AG09309 (cell line): ENCODE results near the gene IGSF9B.
"Not testable (repeated sequence)": the region's sequence is repeated elsewhere in the genome, so short reads cannot be mapped to it uniquely, and the experiment has no call there.

Experiments used
- DNase-seq: peaks from one replicate; pipeline ENCODE4 v3.0.0-alpha.2; 2010; ENCODE audit warnings: low read depth
- H3K4me3 ChIP-seq: 2 replicates; pipeline ENCODE4 v1.5.1; 2011; ENCODE audit warnings: mild to moderate bottlenecking, low read depth, low read length, moderate library complexity; ENCODE audit not compliant: control insufficient read depth
- TF ChIP-seq, protein P1 (sequence below): IDR thresholded peaks from 2 replicates; pipeline ENCODE4 v1.5.1; 2011; ENCODE audit warnings: mild to moderate bottlenecking, low read depth, low read length, inconsistent platforms; ENCODE audit not compliant: insufficient read depth, control insufficient read depth; ENCODE audit errors: missing control alignments

IGSF9B gene, protein sequence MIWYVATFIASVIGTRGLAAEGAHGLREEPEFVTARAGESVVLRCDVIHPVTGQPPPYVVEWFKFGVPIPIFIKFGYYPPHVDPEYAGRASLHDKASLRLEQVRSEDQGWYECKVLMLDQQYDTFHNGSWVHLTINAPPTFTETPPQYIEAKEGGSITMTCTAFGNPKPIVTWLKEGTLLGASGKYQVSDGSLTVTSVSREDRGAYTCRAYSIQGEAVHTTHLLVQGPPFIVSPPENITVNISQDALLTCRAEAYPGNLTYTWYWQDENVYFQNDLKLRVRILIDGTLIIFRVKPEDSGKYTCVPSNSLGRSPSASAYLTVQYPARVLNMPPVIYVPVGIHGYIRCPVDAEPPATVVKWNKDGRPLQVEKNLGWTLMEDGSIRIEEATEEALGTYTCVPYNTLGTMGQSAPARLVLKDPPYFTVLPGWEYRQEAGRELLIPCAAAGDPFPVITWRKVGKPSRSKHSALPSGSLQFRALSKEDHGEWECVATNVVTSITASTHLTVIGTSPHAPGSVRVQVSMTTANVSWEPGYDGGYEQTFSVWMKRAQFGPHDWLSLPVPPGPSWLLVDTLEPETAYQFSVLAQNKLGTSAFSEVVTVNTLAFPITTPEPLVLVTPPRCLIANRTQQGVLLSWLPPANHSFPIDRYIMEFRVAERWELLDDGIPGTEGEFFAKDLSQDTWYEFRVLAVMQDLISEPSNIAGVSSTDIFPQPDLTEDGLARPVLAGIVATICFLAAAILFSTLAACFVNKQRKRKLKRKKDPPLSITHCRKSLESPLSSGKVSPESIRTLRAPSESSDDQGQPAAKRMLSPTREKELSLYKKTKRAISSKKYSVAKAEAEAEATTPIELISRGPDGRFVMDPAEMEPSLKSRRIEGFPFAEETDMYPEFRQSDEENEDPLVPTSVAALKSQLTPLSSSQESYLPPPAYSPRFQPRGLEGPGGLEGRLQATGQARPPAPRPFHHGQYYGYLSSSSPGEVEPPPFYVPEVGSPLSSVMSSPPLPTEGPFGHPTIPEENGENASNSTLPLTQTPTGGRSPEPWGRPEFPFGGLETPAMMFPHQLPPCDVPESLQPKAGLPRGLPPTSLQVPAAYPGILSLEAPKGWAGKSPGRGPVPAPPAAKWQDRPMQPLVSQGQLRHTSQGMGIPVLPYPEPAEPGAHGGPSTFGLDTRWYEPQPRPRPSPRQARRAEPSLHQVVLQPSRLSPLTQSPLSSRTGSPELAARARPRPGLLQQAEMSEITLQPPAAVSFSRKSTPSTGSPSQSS (N-terminal part only)

DNA sequence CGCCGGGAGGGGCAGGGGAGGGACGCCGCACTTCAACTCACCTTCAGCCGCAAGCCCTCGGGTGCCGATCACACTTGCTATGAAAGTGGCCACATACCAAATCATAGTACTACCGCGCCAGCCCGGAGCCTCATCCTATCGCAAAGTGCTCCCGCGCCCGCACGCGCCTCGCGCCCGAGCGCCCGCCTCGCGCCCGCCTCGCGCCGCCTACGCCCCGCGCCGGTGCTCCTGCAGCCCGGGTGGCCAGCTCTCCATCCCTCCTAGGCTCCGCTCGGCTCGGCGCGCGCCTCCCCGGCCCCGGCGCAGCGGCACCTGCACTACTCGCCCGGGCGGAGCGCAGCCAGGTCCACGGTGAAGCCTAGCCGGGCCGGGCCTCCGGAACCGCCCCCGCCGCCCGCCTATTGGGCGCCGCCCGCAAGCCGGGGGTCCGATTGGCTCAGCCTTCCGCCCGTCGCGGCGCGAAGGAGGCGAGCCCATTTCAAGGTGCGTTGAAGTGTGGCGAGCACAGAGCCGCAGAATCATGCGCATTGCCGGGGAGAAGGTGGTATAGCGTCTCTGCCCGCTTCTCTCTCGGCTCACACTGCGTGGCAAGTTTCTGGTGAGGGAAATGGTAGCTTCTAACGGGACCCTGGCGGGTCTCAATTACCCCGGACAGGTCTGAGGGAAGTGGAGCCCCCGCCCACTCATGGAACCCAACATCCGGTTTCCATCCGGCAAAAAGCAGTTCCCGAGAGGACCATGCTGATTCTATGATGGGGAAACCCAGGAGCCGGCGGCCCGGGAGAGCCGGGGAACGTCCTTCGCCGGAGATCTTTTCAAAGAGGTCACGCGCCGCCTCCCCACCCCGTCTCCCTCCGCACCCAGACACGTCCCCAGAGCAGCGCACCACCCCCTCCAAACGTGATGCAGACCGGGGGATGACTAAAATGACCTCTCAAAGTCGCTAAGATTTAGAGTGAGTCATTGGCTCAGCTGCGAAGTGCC lies at the start of gene IGSF9B:
IGSF9B (minus strand) TSS at position 319 of the 984 bp plus-strand sequence; CDS start at position 105, 214 bp downstream.
- TF ChIP-seq, protein P1, sequence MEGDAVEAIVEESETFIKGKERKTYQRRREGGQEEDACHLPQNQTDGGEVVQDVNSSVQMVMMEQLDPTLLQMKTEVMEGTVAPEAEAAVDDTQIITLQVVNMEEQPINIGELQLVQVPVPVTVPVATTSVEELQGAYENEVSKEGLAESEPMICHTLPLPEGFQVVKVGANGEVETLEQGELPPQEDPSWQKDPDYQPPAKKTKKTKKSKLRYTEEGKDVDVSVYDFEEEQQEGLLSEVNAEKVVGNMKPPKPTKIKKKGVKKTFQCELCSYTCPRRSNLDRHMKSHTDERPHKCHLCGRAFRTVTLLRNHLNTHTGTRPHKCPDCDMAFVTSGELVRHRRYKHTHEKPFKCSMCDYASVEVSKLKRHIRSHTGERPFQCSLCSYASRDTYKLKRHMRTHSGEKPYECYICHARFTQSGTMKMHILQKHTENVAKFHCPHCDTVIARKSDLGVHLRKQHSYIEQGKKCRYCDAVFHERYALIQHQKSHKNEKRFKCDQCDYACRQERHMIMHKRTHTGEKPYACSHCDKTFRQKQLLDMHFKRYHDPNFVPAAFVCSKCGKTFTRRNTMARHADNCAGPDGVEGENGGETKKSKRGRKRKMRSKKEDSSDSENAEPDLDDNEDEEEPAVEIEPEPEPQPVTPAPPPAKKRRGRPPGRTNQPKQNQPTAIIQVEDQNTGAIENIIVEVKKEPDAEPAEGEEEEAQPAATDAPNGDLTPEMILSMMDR: no peak
- DNase-seq: no peak
- peak within 1 kb of the TSS; percentile 52 for H3K4me3 ChIP-seq

DNA sequence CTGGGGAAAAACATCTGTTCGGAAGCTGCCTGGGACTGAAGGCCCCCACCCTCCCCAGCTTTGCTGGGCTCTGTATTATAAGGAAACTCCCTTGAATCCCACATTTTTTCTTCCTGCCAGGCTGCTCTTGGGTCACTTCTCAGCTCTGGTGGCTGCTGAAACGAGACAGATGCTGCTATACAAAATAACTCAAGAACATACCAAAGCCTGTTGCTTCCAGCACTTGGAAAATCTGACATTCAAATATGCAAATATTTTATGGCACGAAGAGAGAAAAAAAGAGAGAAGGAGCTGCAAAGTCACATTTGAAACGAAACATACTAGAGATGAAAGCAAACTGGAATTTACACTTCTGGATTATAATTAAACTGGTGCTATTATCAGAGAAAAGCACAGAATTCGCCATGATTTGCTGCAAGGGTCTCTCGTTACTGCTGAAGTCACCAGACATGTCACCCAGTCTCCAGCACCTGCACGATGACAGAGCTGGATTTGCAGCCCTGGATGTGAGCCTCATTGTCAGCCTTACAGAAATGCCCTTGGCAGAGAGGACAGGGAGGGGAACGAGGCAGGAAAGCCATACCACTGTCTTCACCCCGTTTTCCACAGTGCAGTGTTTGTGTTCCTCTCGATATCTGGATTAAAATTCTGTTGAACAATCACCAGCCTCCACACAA lies 47.9 kb upstream of the IGSF9B start:
- H3K4me3 ChIP-seq: no peak overlapping the region
- TF ChIP-seq, protein P1: no peak
- DNase-seq: no peak

DNA sequence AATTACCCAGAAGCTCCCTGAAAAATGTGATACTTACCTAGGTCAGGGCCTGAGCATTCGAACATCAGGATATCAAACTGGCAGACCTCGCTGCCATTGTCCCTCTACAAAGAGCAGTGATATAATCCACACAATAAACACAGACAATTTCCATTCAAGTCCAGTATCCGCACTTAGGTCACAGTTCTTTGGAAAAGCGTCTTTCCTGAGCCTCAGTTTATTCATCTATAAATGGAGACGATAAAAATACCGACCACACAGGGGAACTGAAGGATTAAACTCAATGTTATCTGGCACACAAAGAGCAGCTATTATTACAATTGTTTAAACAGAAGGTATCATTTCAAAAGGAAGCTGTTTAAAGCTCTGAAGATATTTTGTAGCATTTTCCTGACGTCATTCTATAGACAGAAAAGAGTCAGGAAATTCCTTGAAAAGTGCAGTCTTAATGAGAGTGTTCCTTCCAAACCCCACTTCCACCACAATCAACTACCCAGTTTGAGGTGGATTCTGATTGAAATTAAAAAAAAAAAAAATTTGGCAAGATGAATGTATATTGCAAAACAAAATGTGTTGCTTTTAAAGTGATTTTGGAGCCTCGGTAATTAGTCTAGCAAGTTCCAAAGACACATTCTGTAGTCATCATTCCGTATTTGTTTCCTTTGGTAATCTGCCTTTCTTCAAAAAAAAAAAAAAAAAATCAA lies 47.2 kb upstream of the IGSF9B start:
- no peak overlapping the region for H3K4me3 ChIP-seq
- DNase-seq: no peak

DNA sequence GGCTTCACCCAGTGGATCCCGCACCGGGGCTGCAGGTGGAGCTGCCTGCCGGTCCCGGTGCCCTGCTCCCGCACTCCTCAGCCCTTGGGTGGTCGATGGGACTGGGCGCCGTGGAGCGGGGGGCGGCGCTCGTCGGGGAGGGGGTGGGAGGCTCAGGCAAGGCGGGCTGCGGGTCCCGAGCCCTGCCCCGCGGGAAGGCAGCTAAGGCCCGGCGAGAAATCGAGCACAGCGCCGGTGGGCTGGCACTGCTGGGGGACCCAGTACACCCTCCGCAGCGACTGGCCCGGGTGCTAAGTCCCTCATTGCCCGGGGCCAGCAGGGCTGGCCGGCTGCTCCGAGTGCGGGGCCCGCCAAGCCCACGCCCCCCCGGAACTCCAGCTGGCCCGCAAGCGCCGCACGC lies 46.1 kb upstream of the IGSF9B start:
- H3K4me3 ChIP-seq, DNase-seq: not testable (repeated sequence)

More for the DNA sequence above, 47.2 kb upstream of the IGSF9B start:
- TF ChIP-seq, protein P1: no peak

DNA sequence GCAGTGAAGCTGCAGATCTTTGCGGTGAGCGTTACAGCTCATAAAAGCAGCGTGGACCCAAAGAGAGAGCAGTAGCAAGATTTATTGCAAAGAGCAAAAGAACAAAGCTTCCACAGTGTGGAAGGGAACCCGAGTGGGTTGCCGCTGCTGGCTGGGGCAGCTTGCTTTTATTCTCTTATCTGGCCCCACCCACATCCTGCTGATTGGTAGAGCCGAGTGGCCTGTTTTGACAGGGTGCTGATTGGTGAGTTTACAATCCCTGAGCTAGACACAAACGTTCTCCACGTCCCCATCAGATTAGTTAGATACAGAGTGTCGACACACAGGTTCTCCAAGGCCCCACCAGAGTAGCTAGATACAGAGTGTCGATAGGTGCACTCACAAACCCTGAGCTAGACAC lies 45.6 kb upstream of the IGSF9B start:
- DNase-seq, H3K4me3 ChIP-seq: not testable (repeated sequence)

DNA sequence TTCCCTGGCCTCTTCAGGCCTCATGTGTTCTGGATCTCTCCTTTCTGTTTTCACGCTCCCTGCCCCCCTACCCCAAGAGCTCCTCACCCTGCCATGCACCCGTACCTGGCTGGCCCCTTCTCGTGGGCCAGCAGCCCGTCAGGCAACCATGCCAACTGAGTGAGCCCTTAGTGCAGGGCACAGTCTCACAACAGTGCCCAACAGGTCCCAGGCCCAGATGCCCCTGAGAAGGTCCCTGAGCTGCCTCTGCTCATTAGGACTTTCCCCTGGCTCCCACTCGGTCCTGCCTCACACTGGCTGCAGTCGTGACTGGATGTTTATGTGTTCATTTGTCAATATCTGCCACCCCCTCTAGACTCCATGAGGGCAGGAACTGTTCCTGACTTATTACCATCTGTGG lies 44.8 kb upstream of the IGSF9B start:
- TF ChIP-seq, protein P1: no peak

More for the DNA sequence above, 44.8 kb upstream of the IGSF9B start:
- no peak for DNase-seq
- H3K4me3 ChIP-seq: no peak overlapping the region
